ENCODE data around the gene SLBP. TPM values are rescaled to one million over a fixed set of nuclear protein-coding genes. Genes with fewer than 3 reads are reported as not detected.

The SLBP gene
- total and polyA plus RNA-seq, 10 of the 15 experiments (the other 5 are each of a cell fraction or from before 2014, with no cell fraction given): 94.4 to 278 (median 158) TPM

DNA sequence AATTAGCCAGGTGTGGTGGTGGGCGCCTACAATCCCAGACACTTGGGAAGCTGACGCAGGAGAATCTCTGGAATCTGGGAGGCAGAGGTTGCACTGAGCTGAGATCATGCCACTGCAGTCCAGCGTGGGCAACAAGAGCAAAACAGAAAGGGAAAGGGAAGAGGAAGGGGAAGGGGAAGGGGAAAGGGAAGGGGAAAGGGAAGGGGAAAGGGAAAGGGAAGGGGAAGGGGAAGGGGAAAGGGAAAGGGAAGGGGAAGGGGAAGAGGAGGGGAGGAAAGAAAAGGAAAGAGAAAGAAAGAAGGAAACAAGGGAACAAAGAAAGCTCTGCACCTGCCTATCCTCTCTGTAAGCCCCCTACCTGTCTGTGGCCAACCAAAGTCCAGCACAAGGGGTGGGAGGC lies 63.2 kb downstream of the SLBP start:
- BruUV-seq (replicated peaks): no TSS peak
- Histone ChIP-seq H2AFZ (ENCODE audit: control insufficient read depth, low read depth, low read length) (no peak overlapping the region), H3K9ac (ENCODE audit: control insufficient read depth, insufficient read depth, low read length) (no peak overlapping the region), H4K20me1 (ENCODE audit: control insufficient read depth, insufficient read depth) (no peaks in the 10 kb centered on the region), H3K4me2 (ENCODE audit: control insufficient read depth, insufficient read depth) (no peak overlapping the region), H3K9me3 (replicated peaks; ENCODE audit: control insufficient read depth, insufficient read depth, low read length) (no peaks in the 10 kb centered on the region; the same call in 2 of the 3 replicates), H3K4me3 (no peak overlapping the region), H3K27me3 (replicated peaks in 1 of 2; ENCODE audit: control insufficient read depth in 2 of 2, insufficient read depth in 2 of 2, low read length in 1 of 2) (no peaks in the 10 kb centered on the region), H3K4me1 (ENCODE audit: control insufficient read depth, insufficient read depth, low read length) (no peaks in the 10 kb centered on the region), H3K27ac (ENCODE audit: control insufficient read depth, insufficient read depth) (no peak overlapping the region), H3K36me3 (ENCODE audit: control insufficient read depth in 2 of 2, insufficient read depth in 2 of 2, low read length in 1 of 2) (no peaks in the 10 kb centered on the region), H3K79me2 (ENCODE audit: control insufficient read depth, insufficient read depth, low read length) (no peaks in the 10 kb centered on the region)
- CTCF ChIA-PET: no interaction called here
- no peak for TF ChIP-seq JUNB (IDR thresholded peaks at IDR 0.05)
- no peak for TF ChIP-seq ZNF217 (IDR thresholded peaks at IDR 0.05)
- no peak for TF ChIP-seq TARDBP (IDR thresholded peaks at IDR 0.05; ENCODE audit: borderline replicate concordance)
- no peak for TF ChIP-seq TAF1 (IDR thresholded peaks at IDR 0.05; ENCODE audit: borderline replicate concordance, low read depth, low read length)
- TF ChIP-seq KLF5 (IDR thresholded peaks at IDR 0.05; ENCODE audit: partially characterized antibody): no peak
- no peak for TF ChIP-seq RBBP5 (conservative IDR thresholded peaks at IDR 0.05)
- TF ChIP-seq HCFC1 (IDR thresholded peaks at IDR 0.05; ENCODE audit: low read length): no peak
- no peak for TF ChIP-seq EZH2 (IDR thresholded peaks at IDR 0.05; ENCODE audit: borderline replicate concordance, control insufficient read depth, low read depth, low read length)
- TF ChIP-seq NFXL1 (IDR thresholded peaks at IDR 0.05; ENCODE audit: borderline replicate concordance): no peak
- TF ChIP-seq STAT3 (IDR thresholded peaks at IDR 0.05; ENCODE audit: low read depth, low read length): no peak
- no peak for TF ChIP-seq ZNF274 (IDR thresholded peaks at IDR 0.05; ENCODE audit: insufficient read depth, insufficient read length)
- no peak for TF ChIP-seq MTA3 (IDR thresholded peaks at IDR 0.05; ENCODE audit: borderline replicate concordance, low read length)
- TF ChIP-seq, protein P1, sequence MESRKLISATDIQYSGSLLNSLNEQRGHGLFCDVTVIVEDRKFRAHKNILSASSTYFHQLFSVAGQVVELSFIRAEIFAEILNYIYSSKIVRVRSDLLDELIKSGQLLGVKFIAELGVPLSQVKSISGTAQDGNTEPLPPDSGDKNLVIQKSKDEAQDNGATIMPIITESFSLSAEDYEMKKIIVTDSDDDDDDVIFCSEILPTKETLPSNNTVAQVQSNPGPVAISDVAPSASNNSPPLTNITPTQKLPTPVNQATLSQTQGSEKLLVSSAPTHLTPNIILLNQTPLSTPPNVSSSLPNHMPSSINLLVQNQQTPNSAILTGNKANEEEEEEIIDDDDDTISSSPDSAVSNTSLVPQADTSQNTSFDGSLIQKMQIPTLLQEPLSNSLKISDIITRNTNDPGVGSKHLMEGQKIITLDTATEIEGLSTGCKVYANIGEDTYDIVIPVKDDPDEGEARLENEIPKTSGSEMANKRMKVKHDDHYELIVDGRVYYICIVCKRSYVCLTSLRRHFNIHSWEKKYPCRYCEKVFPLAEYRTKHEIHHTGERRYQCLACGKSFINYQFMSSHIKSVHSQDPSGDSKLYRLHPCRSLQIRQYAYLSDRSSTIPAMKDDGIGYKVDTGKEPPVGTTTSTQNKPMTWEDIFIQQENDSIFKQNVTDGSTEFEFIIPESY (IDR thresholded peaks at IDR 0.05): no peak
- TF ChIP-seq, protein P2, sequence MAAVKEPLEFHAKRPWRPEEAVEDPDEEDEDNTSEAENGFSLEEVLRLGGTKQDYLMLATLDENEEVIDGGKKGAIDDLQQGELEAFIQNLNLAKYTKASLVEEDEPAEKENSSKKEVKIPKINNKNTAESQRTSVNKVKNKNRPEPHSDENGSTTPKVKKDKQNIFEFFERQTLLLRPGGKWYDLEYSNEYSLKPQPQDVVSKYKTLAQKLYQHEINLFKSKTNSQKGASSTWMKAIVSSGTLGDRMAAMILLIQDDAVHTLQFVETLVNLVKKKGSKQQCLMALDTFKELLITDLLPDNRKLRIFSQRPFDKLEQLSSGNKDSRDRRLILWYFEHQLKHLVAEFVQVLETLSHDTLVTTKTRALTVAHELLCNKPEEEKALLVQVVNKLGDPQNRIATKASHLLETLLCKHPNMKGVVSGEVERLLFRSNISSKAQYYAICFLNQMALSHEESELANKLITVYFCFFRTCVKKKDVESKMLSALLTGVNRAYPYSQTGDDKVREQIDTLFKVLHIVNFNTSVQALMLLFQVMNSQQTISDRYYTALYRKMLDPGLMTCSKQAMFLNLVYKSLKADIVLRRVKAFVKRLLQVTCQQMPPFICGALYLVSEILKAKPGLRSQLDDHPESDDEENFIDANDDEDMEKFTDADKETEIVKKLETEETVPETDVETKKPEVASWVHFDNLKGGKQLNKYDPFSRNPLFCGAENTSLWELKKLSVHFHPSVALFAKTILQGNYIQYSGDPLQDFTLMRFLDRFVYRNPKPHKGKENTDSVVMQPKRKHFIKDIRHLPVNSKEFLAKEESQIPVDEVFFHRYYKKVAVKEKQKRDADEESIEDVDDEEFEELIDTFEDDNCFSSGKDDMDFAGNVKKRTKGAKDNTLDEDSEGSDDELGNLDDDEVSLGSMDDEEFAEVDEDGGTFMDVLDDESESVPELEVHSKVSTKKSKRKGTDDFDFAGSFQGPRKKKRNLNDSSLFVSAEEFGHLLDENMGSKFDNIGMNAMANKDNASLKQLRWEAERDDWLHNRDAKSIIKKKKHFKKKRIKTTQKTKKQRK (IDR thresholded peaks at IDR 0.05; ENCODE audit: low read depth, low read length): no peak
- no peak for TF ChIP-seq CBFB (IDR thresholded peaks at IDR 0.05; ENCODE audit: low read depth)
- DNase-seq (ENCODE audit: low read depth, low spot score): no peak
- RAD21 ChIA-PET (ENCODE audit: unreplicated experiment): no interaction called here
- 37% methylated on average over 3 of the region's 3 CpGs for WGBS (ENCODE audit: insufficient coverage, insufficient replicate concordance, low lambda C conversion rate, missing lambda C conversion rate)
- FAIRE-seq: no peak
- intact Hi-C loops (cut with micrococcal nuclease; ENCODE audit: unreplicated experiment) (no loop called here), in situ Hi-C loops (cut with MboI) (no loop called here)
- ATAC-seq: no peak
- POLR2A ChIA-PET: no interaction called here
- SMC1A ChIA-PET (ENCODE audit: uncharacterized antibody, unreplicated experiment): no interaction called here

Data from GM12878 (cell line).